HL-60 (cell line): ENCODE results near the gene KRT73.

Source experiments
- DNase-seq, 2 experiments: peaks; one replicate each; pipeline ENCODE4 v3.0.0-alpha.2; 2010 to 2020; ENCODE audit warnings: low read depth in 1 of 2, low spot score in 1 of 2
- H3K27ac ChIP-seq: fragments of 250-450 bp; sonication (Bioruptor Pico); replicated peaks from 2 replicates; pipeline ENCODE4 v1.5.1; 2020; ENCODE audit warnings: mild to moderate bottlenecking, moderate library complexity
- H3K27me3 ChIP-seq: fragments of 250-450 bp; sonication (Bioruptor Pico); 2 replicates; pipeline ENCODE4 v1.5.1; 2021; ENCODE audit warnings: mild to moderate bottlenecking, moderate library complexity; ENCODE audit not compliant: insufficient read depth, poor library complexity, severe bottlenecking
- H3K4me3 ChIP-seq: replicated peaks from 2 replicates; pipeline ENCODE4 v1.5.1; 2011; ENCODE audit warnings: mild to moderate bottlenecking, control low read depth, low read length; ENCODE audit not compliant: insufficient read depth
- GABPA ChIP-seq: IDR thresholded peaks from 2 replicates; pipeline ENCODE4 v1.6.1; 2012; ENCODE audit warnings: low read depth
- POLR2AphosphoS5 ChIP-seq: IDR thresholded peaks from 2 replicates; pipeline ENCODE4 v1.6.1; 2012; ENCODE audit warnings: low read depth
- SPI1 ChIP-seq: IDR thresholded peaks from 2 replicates; pipeline ENCODE4 v1.6.1; 2012; ENCODE audit warnings: low read depth, mild to moderate bottlenecking, borderline replicate concordance
- TF ChIP-seq, protein P1 (sequence below): IDR thresholded peaks from 2 replicates; pipeline ENCODE4 v1.6.1; 2012; ENCODE audit warnings: low read depth; ENCODE audit not compliant: insufficient replicate concordance
- TF ChIP-seq, protein P2 (sequence below): IDR thresholded peaks from one replicate; pipeline ENCODE4 v1.5.1; 2011; ENCODE audit warnings: low read length, control low read depth, inconsistent platforms; ENCODE audit not compliant: insufficient read depth

Gene KRT73

DNA sequence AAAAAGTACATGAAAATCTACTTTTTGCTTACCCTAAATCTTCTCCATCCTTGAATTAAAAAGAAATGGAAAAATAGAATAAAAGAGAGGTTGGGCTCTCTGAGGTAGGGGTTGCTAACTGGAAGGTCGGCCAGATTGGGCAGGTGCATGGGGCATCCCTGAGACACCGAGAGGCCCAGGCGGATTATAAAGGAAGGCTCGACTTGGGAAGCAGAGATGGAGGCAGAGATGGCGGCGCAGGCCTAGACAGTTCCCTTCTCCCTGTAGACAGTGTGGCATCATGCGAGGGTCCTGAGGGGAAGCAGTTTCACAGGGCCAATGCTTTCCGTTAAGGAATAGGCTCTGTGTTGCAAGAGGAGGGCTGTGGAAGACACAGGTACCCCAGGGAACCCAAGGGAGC lies 41.0 kb downstream of the KRT73 start:
- DNase-seq, result no peak
- Histone ChIP-seq H3K4me3 (no peak overlapping the region), H3K27ac (no peak overlapping the region), H3K27me3 (peaks cover 2% of the 10 kb centered on the region)
- TF ChIP-seq, protein P1, sequence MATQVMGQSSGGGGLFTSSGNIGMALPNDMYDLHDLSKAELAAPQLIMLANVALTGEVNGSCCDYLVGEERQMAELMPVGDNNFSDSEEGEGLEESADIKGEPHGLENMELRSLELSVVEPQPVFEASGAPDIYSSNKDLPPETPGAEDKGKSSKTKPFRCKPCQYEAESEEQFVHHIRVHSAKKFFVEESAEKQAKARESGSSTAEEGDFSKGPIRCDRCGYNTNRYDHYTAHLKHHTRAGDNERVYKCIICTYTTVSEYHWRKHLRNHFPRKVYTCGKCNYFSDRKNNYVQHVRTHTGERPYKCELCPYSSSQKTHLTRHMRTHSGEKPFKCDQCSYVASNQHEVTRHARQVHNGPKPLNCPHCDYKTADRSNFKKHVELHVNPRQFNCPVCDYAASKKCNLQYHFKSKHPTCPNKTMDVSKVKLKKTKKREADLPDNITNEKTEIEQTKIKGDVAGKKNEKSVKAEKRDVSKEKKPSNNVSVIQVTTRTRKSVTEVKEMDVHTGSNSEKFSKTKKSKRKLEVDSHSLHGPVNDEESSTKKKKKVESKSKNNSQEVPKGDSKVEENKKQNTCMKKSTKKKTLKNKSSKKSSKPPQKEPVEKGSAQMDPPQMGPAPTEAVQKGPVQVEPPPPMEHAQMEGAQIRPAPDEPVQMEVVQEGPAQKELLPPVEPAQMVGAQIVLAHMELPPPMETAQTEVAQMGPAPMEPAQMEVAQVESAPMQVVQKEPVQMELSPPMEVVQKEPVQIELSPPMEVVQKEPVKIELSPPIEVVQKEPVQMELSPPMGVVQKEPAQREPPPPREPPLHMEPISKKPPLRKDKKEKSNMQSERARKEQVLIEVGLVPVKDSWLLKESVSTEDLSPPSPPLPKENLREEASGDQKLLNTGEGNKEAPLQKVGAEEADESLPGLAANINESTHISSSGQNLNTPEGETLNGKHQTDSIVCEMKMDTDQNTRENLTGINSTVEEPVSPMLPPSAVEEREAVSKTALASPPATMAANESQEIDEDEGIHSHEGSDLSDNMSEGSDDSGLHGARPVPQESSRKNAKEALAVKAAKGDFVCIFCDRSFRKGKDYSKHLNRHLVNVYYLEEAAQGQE, result no peak
- no peak for TF ChIP-seq GABPA
- TF ChIP-seq POLR2AphosphoS5, result no peak
- no peak for TF ChIP-seq SPI1
- TF ChIP-seq, protein P2, sequence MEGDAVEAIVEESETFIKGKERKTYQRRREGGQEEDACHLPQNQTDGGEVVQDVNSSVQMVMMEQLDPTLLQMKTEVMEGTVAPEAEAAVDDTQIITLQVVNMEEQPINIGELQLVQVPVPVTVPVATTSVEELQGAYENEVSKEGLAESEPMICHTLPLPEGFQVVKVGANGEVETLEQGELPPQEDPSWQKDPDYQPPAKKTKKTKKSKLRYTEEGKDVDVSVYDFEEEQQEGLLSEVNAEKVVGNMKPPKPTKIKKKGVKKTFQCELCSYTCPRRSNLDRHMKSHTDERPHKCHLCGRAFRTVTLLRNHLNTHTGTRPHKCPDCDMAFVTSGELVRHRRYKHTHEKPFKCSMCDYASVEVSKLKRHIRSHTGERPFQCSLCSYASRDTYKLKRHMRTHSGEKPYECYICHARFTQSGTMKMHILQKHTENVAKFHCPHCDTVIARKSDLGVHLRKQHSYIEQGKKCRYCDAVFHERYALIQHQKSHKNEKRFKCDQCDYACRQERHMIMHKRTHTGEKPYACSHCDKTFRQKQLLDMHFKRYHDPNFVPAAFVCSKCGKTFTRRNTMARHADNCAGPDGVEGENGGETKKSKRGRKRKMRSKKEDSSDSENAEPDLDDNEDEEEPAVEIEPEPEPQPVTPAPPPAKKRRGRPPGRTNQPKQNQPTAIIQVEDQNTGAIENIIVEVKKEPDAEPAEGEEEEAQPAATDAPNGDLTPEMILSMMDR, result no peak

GRCh38 chr12:52575948-52576347 lies 42.4 kb downstream of the KRT73 start:
- Histone ChIP-seq H3K27me3 (peaks cover 2% of the 10 kb centered on the region), H3K27ac (no peak overlapping the region), H3K4me3 (no peak overlapping the region)
- DNase-seq, result no peak
- no peak for TF ChIP-seq GABPA
- TF ChIP-seq, protein P1, result no peak
- TF ChIP-seq, protein P2, result no peak
- TF ChIP-seq SPI1, result no peak
- TF ChIP-seq POLR2AphosphoS5, result no peak

GRCh38 chr12:52575256-52575655 lies 43.1 kb downstream of the KRT73 start:
- TF ChIP-seq, protein P1, result no peak
- TF ChIP-seq, protein P2, result no peak
- no peak for TF ChIP-seq POLR2AphosphoS5
- no peak for TF ChIP-seq SPI1
- TF ChIP-seq GABPA, result no peak
- Histone ChIP-seq H3K27me3 (peaks cover 2% of the 10 kb centered on the region), H3K27ac (no peak overlapping the region), H3K4me3 (no peak overlapping the region)
- no peak for DNase-seq
